Neural progenitor cell (in vitro differentiated cells): Measurements from ENCODE around the gene TIMP2.

Experiments
- EZH2 ChIP-seq: fragments of 200-600 bp; sonication (generic); IDR thresholded peaks from 2 replicates; pipeline ENCODE4 v1.6.1; 2017; ENCODE audit warnings: antibody characterized with exemption, mild to moderate bottlenecking, moderate library complexity
- TF ChIP-seq, protein P1 (sequence below): fragments of 200-600 bp; sonication (generic); IDR thresholded peaks from 2 replicates; pipeline ENCODE4 v1.5.1; 2017; ENCODE audit warnings: antibody characterized with exemption, mild to moderate bottlenecking

DNA sequence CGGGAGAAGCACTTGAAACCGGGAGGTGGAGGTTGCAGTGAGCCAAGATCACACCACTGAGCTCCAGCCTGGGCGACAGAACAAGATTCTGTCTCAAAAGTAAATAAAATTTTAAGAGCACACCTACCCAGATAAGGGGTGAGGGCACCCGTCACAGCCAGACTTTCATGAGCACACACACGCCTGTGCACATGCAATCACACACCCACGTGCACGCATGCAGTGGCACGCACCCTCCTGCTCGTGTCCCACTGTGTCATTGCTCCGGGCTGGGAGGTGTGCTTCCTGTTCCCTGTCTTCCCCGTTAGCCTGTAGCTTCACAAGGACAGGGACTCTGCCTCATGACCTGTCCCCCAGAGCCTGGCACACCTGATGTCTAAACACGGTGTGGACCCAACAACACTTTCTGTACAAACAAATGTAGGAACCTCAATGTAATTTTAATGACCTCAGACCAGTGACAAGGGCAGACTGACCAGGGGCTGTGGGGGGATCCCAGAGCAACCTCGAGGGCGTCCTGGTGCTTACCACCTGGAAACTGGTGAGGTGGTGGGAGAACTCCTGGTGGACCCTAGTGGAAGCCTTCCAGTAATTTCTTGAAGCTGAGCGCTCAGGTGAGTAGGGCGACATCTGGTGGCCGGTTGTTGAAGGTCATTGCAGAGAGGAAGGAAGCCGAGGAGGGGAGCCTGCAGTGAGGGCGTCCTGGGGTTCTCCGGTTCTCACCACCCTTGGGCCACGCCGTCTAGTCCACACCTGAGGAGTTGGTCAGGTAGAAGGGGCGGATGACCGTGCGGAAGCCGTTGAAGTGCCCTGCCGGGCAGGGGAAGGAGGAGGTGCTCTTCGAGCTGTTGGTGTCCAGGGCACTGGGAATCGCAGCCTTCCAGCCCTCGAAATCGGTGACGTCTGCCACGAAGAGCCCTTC, 45.9 kb upstream of the TIMP2 start:
- TF ChIP-seq, protein P1, sequence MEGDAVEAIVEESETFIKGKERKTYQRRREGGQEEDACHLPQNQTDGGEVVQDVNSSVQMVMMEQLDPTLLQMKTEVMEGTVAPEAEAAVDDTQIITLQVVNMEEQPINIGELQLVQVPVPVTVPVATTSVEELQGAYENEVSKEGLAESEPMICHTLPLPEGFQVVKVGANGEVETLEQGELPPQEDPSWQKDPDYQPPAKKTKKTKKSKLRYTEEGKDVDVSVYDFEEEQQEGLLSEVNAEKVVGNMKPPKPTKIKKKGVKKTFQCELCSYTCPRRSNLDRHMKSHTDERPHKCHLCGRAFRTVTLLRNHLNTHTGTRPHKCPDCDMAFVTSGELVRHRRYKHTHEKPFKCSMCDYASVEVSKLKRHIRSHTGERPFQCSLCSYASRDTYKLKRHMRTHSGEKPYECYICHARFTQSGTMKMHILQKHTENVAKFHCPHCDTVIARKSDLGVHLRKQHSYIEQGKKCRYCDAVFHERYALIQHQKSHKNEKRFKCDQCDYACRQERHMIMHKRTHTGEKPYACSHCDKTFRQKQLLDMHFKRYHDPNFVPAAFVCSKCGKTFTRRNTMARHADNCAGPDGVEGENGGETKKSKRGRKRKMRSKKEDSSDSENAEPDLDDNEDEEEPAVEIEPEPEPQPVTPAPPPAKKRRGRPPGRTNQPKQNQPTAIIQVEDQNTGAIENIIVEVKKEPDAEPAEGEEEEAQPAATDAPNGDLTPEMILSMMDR: peak; percentile 89
- no peak for TF ChIP-seq EZH2
